Mesothelial cell of epicardium (in vitro differentiated cells): ENCODE results near the gene ABHD1. TPM values are rescaled to one million over a fixed set of nuclear protein-coding genes. Genes with fewer than 3 reads are reported as not detected.

Source experiments
- DNase-seq, 2 experiments: peaks; one replicate each; pipeline ENCODE4 v3.0.0; 2021; ENCODE audit warnings: low spot score in 2 of 2; ENCODE audit not compliant: unreplicated experiment in 2 of 2
- H3K27ac Mint-ChIP-seq: 2 replicates; pipeline ENCODE4 v1.8.0; 2021; ENCODE audit warnings: mixed read lengths
- H3K27me3 Mint-ChIP-seq: 2 replicates; pipeline ENCODE4 v1.8.0; 2021; ENCODE audit warnings: low read depth, mixed read lengths
- H3K36me3 Mint-ChIP-seq: 2 replicates; pipeline ENCODE4 v1.8.0; 2021; ENCODE audit warnings: mixed read lengths
- H3K4me1 Mint-ChIP-seq: 2 replicates; pipeline ENCODE4 v1.8.0; 2021; ENCODE audit warnings: mixed read lengths
- H3K4me3 Mint-ChIP-seq: 2 replicates; pipeline ENCODE4 v1.8.0; 2021; ENCODE audit warnings: mild to moderate bottlenecking, moderate library complexity, mixed read lengths
- H3K9me3 Mint-ChIP-seq: 2 replicates; pipeline ENCODE4 v1.8.0; 2021; ENCODE audit warnings: mixed read lengths
- CTCF ChIP-seq: fragments of 200-600 bp; sonication (generic); IDR thresholded peaks from one replicate; pipeline ENCODE4 v1.5.0; 2021; ENCODE audit warnings: antibody characterized with exemption; ENCODE audit not compliant: unreplicated experiment
- total RNA-seq: library from RNA; stranded (reverse); gene quantifications from 3 replicates; pipeline ENCODE4 v1.2.1, GENCODE V29; 2021

The ABHD1 gene
- total RNA-seq, 1 donor from 2014 or later: 1.5 TPM

- no peaks in the 10 kb centered on the region for H3K36me3 Mint-ChIP-seq
- TF ChIP-seq CTCF: no peak
- no peak for DNase-seq
- no peaks in the 10 kb centered on the region for H3K4me1 Mint-ChIP-seq
- peaks cover 4% of the 10 kb centered on the region for H3K9me3 Mint-ChIP-seq
- H3K27me3 Mint-ChIP-seq: peaks cover 32% of the 10 kb centered on the region
- H3K4me3 Mint-ChIP-seq: no peak overlapping the region
- no peak overlapping the region for H3K27ac Mint-ChIP-seq
Observed at GRCh38 chr2:27179344-27180000, 55.9 kb downstream of the ABHD1 start.

Other genes with a start within 250 kb of the ABHD1 start
- 14.8 to 17.1 TPM (median 16.0 TPM) in 3 replicates for gene MAPRE3, start 153.2 kb upstream of the ABHD1 start, total RNA-seq
- 86.8 to 88.8 TPM (median 88.6 TPM) in 3 replicates for gene TMEM214, start 90.8 kb upstream of the ABHD1 start, total RNA-seq
- 40.5 to 45.0 TPM (median 43.2 TPM) in 3 replicates for gene AGBL5, start 72.1 kb upstream of the ABHD1 start, total RNA-seq
- gene OST4, start 52.2 kb upstream of the ABHD1 start, total RNA-seq: 254 to 263 TPM (median 257 TPM) in 3 replicates
- gene EMILIN1, start 45.2 kb upstream of the ABHD1 start, total RNA-seq: 170 to 179 TPM (median 172 TPM) in 3 replicates
- gene KHK, start 37.0 kb upstream of the ABHD1 start, total RNA-seq: 3.3 to 4.1 TPM (median 3.6 TPM) in 3 replicates
- 1.5 to 3.0 TPM (median 1.8 TPM) in 3 replicates for gene CGREF1, start 4.7 kb upstream of the ABHD1 start, total RNA-seq
- 38.9 to 42.5 TPM (median 41.6 TPM) in 3 replicates for gene PREB, start 10.8 kb downstream of the ABHD1 start, total RNA-seq
- gene PRR30, start 15.6 kb downstream of the ABHD1 start, total RNA-seq: not detected in 3 replicates
- 0.04 TPM in 1 of 3 replicates, not detected in the others for gene TCF23, start 25.2 kb downstream of the ABHD1 start, total RNA-seq
- 106 to 112 TPM (median 108 TPM) in 3 replicates for gene ATRAID, start 88.2 kb downstream of the ABHD1 start, total RNA-seq
- gene SLC5A6, start 88.5 kb downstream of the ABHD1 start, total RNA-seq: 67.9 to 73.2 TPM (median 70.4 TPM) in 3 replicates
- 74.4 to 82.5 TPM (median 80.5 TPM) in 3 replicates for gene CAD, start 93.6 kb downstream of the ABHD1 start, total RNA-seq
- gene SLC30A3, start 139.2 kb downstream of the ABHD1 start, total RNA-seq: 2.3 to 3.4 TPM (median 3.1 TPM) in 3 replicates
- 0.18 to 0.27 TPM in 2 of 3 replicates, not detected in the other for gene DNAJC5G, start 151.6 kb downstream of the ABHD1 start, total RNA-seq
- 0.18 to 0.47 TPM (median 0.18 TPM) in 3 replicates for gene TRIM54, start 158.6 kb downstream of the ABHD1 start, total RNA-seq
- 3.1 to 5.1 TPM (median 4.4 TPM) in 3 replicates for gene UCN, start 184.6 kb downstream of the ABHD1 start, total RNA-seq
- gene MPV17, start 199.3 kb downstream of the ABHD1 start, total RNA-seq: 65.8 to 70.0 TPM (median 68.3 TPM) in 3 replicates
- gene GTF3C2, start 232.9 kb downstream of the ABHD1 start, total RNA-seq: 87.5 to 90.1 TPM (median 89.3 TPM) in 3 replicates
- 42.2 to 49.0 TPM (median 47.1 TPM) in 3 replicates for gene EIF2B4, start 246.5 kb downstream of the ABHD1 start, total RNA-seq
- gene SNX17, start 246.8 kb downstream of the ABHD1 start, total RNA-seq: 83.0 to 88.4 TPM (median 88.2 TPM) in 3 replicates